HEK293 (cell line): ENCODE results near the gene SLC16A10.

ENCODE experiments used
- CTCF ChIP-seq: fragments of 450-650 bp; formaldehyde crosslinking; IDR thresholded peaks from 2 replicates; pipeline ENCODE4 v1.5.1; 2016; ENCODE audit warnings: missing biosample characterization, missing genetic modification characterization
- GLI4 ChIP-seq: fragments of 450-650 bp; formaldehyde crosslinking; IDR thresholded peaks from 2 replicates; pipeline ENCODE4 v1.5.1; 2016; ENCODE audit warnings: missing biosample characterization, missing genetic modification characterization
- HOXD13 ChIP-seq: sonication (generic); formaldehyde crosslinking; IDR thresholded peaks from 2 replicates; pipeline ENCODE4 v1.8.0; 2022; ENCODE audit warnings: missing genetic modification reagents, borderline replicate concordance
- REST ChIP-seq: fragments of 450-650 bp; formaldehyde crosslinking; IDR thresholded peaks from 2 replicates; pipeline ENCODE4 v1.5.1; 2016; ENCODE audit warnings: missing biosample characterization, missing genetic modification characterization
- SETDB1 ChIP-seq: IDR thresholded peaks from one replicate; pipeline ENCODE4 v1.6.1; 2017; ENCODE audit warnings: mild to moderate bottlenecking, low read length, moderate library complexity, mixed read lengths; ENCODE audit not compliant: insufficient read length
- SP7 ChIP-seq: fragments of 450-650 bp; formaldehyde crosslinking; IDR thresholded peaks from 2 replicates; pipeline ENCODE4 v1.5.1; 2016; ENCODE audit warnings: missing biosample characterization, missing genetic modification characterization
- TRIM28 ChIP-seq: IDR thresholded peaks from 2 replicates; pipeline ENCODE4 v1.6.1; 2011; ENCODE audit warnings: low read length, control low read depth, borderline replicate concordance
- ZNF155 ChIP-seq: fragments of 450-650 bp; formaldehyde crosslinking; IDR thresholded peaks from 2 replicates; pipeline ENCODE4 v1.5.1; 2016; ENCODE audit warnings: missing biosample characterization, missing genetic modification characterization
- ZNF16 ChIP-seq: fragments of 450-650 bp; formaldehyde crosslinking; IDR thresholded peaks from 2 replicates; pipeline ENCODE4 v1.5.1; 2016; ENCODE audit warnings: low read depth, missing biosample characterization, missing genetic modification characterization
- ZNF366 ChIP-seq: fragments of 450-650 bp; formaldehyde crosslinking; conservative IDR thresholded peaks from 2 replicates; pipeline ENCODE4 v1.5.1; 2016; ENCODE audit warnings: missing biosample characterization, missing genetic modification characterization
- ZNF423 ChIP-seq: fragments of 450-650 bp; formaldehyde crosslinking; IDR thresholded peaks from 2 replicates; pipeline ENCODE4 v1.5.1; 2016; ENCODE audit warnings: missing biosample characterization, missing genetic modification characterization
- ZNF529 ChIP-seq: fragments of 450-650 bp; formaldehyde crosslinking; IDR thresholded peaks from 2 replicates; pipeline ENCODE4 v1.5.1; 2017; ENCODE audit warnings: missing genetic modification characterization, missing biosample characterization; ENCODE audit not compliant: insufficient replicate concordance
- ZNF555 ChIP-seq: fragments of 450-650 bp; formaldehyde crosslinking; conservative IDR thresholded peaks from 2 replicates; pipeline ENCODE4 v1.5.1; 2017; ENCODE audit warnings: missing biosample characterization, mild to moderate bottlenecking, missing genetic modification characterization, inconsistent platforms
- ZNF600 ChIP-seq: fragments of 450-650 bp; formaldehyde crosslinking; IDR thresholded peaks from 2 replicates; pipeline ENCODE4 v1.5.1; 2016; ENCODE audit warnings: missing biosample characterization, missing genetic modification characterization
- ZNF837 ChIP-seq: fragments of 450-650 bp; formaldehyde crosslinking; IDR thresholded peaks from 2 replicates; pipeline ENCODE4 v1.5.1; 2016; ENCODE audit warnings: missing biosample characterization, missing genetic modification characterization
- ZNF843 ChIP-seq: fragments of 450-650 bp; formaldehyde crosslinking; IDR thresholded peaks from 2 replicates; pipeline ENCODE4 v1.5.1; 2016; ENCODE audit warnings: missing biosample characterization, missing genetic modification characterization
- TF ChIP-seq, protein P1 (sequence below): fragments of 450-650 bp; formaldehyde crosslinking; IDR thresholded peaks from 2 replicates; pipeline ENCODE4 v1.5.1; 2016; ENCODE audit warnings: missing biosample characterization, missing genetic modification characterization
- TF ChIP-seq, protein P2 (sequence below): fragments of 450-650 bp; formaldehyde crosslinking; IDR thresholded peaks from 2 replicates; pipeline ENCODE4 v1.5.1; 2016; ENCODE audit warnings: missing biosample characterization, missing genetic modification characterization
- TF ChIP-seq, protein P3 (sequence below): fragments of 450-650 bp; formaldehyde crosslinking; IDR thresholded peaks from 2 replicates; pipeline ENCODE4 v1.5.1; 2016; ENCODE audit warnings: missing biosample characterization, missing genetic modification characterization
- TF ChIP-seq, protein P4 (sequence below): fragments of 450-650 bp; formaldehyde crosslinking; IDR thresholded peaks from 2 replicates; pipeline ENCODE4 v1.5.1; 2016; ENCODE audit warnings: missing biosample characterization, missing genetic modification characterization
- TF ChIP-seq, protein P5 (sequence below): fragments of 450-650 bp; formaldehyde crosslinking; conservative IDR thresholded peaks from 2 replicates; pipeline ENCODE4 v1.5.1; 2016; ENCODE audit warnings: low read depth, missing biosample characterization, missing genetic modification characterization

The SLC16A10 gene

DNA sequence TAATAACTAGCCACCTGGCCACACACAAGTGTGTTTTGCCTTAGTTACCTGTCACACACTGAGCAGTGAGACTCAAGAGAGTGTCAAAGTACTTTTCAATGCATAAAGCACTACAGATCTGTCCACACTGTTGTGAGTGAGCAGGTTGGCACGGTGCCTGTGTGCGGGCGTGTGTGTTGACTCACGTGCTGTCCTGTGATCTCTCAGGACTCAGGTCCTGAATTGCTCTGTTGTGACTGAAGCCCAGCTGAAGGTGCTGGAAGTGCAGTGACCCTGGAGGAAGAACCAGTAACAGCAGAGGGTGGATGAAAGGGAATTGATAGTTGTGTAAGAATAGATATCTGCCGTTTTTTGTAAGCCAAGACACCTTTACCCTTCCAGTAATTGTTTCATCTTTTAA lies 18.3 kb downstream of the SLC16A10 start (continued):
- TF ChIP-seq, protein P1, sequence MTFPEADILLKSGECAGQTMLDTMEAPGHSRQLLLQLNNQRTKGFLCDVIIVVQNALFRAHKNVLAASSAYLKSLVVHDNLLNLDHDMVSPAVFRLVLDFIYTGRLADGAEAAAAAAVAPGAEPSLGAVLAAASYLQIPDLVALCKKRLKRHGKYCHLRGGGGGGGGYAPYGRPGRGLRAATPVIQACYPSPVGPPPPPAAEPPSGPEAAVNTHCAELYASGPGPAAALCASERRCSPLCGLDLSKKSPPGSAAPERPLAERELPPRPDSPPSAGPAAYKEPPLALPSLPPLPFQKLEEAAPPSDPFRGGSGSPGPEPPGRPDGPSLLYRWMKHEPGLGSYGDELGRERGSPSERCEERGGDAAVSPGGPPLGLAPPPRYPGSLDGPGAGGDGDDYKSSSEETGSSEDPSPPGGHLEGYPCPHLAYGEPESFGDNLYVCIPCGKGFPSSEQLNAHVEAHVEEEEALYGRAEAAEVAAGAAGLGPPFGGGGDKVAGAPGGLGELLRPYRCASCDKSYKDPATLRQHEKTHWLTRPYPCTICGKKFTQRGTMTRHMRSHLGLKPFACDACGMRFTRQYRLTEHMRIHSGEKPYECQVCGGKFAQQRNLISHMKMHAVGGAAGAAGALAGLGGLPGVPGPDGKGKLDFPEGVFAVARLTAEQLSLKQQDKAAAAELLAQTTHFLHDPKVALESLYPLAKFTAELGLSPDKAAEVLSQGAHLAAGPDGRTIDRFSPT (tag by site-specific recombination) = 0 out of 2 replicates have a peak, but pooled peaks have one; percentile 28
- TF ChIP-seq SP7 (tag by site-specific recombination) = peak; percentile 36
- no peak for TF ChIP-seq ZNF155
- TF ChIP-seq ZNF837 (tag by site-specific recombination) = no peak
- no peak for TF ChIP-seq ZNF555
- no peak for TF ChIP-seq ZNF16 (tag by site-specific recombination)
- no peak for TF ChIP-seq CTCF (tag by site-specific recombination)
- TF ChIP-seq GLI4 (tag by site-specific recombination) = no peak
- TF ChIP-seq, protein P2, sequence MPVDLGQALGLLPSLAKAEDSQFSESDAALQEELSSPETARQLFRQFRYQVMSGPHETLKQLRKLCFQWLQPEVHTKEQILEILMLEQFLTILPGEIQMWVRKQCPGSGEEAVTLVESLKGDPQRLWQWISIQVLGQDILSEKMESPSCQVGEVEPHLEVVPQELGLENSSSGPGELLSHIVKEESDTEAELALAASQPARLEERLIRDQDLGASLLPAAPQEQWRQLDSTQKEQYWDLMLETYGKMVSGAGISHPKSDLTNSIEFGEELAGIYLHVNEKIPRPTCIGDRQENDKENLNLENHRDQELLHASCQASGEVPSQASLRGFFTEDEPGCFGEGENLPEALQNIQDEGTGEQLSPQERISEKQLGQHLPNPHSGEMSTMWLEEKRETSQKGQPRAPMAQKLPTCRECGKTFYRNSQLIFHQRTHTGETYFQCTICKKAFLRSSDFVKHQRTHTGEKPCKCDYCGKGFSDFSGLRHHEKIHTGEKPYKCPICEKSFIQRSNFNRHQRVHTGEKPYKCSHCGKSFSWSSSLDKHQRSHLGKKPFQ (tag by site-specific recombination) = no peak
- TF ChIP-seq, protein P3, sequence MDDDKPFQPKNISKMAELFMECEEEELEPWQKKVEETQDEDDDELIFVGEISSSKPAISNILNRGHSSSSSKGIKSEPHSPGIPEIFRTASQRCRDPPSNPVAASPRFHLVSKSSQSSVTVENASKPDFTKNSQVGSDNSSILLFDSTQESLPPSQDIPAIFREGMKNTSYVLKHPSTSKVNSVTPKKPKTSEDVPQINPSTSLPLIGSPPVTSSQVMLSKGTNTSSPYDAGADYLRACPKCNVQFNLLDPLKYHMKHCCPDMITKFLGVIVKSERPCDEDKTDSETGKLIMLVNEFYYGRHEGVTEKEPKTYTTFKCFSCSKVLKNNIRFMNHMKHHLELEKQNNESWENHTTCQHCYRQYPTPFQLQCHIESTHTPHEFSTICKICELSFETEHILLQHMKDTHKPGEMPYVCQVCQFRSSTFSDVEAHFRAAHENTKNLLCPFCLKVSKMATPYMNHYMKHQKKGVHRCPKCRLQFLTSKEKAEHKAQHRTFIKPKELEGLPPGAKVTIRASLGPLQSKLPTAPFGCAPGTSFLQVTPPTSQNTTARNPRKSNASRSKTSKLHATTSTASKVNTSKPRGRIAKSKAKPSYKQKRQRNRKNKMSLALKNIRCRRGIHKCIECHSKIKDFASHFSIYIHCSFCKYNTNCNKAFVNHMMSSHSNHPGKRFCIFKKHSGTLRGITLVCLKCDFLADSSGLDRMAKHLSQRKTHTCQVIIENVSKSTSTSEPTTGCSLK = no peak
- no peak for TF ChIP-seq REST (tag by site-specific recombination)
- TF ChIP-seq, protein P4, sequence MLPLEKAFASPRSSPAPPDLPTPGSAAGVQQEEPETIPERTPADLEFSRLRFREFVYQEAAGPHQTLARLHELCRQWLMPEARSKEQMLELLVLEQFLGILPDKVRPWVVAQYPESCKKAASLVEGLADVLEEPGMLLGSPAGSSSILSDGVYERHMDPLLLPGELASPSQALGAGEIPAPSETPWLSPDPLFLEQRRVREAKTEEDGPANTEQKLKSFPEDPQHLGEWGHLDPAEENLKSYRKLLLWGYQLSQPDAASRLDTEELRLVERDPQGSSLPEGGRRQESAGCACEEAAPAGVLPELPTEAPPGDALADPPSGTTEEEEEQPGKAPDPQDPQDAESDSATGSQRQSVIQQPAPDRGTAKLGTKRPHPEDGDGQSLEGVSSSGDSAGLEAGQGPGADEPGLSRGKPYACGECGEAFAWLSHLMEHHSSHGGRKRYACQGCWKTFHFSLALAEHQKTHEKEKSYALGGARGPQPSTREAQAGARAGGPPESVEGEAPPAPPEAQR = no peak
- TF ChIP-seq, protein P5, sequence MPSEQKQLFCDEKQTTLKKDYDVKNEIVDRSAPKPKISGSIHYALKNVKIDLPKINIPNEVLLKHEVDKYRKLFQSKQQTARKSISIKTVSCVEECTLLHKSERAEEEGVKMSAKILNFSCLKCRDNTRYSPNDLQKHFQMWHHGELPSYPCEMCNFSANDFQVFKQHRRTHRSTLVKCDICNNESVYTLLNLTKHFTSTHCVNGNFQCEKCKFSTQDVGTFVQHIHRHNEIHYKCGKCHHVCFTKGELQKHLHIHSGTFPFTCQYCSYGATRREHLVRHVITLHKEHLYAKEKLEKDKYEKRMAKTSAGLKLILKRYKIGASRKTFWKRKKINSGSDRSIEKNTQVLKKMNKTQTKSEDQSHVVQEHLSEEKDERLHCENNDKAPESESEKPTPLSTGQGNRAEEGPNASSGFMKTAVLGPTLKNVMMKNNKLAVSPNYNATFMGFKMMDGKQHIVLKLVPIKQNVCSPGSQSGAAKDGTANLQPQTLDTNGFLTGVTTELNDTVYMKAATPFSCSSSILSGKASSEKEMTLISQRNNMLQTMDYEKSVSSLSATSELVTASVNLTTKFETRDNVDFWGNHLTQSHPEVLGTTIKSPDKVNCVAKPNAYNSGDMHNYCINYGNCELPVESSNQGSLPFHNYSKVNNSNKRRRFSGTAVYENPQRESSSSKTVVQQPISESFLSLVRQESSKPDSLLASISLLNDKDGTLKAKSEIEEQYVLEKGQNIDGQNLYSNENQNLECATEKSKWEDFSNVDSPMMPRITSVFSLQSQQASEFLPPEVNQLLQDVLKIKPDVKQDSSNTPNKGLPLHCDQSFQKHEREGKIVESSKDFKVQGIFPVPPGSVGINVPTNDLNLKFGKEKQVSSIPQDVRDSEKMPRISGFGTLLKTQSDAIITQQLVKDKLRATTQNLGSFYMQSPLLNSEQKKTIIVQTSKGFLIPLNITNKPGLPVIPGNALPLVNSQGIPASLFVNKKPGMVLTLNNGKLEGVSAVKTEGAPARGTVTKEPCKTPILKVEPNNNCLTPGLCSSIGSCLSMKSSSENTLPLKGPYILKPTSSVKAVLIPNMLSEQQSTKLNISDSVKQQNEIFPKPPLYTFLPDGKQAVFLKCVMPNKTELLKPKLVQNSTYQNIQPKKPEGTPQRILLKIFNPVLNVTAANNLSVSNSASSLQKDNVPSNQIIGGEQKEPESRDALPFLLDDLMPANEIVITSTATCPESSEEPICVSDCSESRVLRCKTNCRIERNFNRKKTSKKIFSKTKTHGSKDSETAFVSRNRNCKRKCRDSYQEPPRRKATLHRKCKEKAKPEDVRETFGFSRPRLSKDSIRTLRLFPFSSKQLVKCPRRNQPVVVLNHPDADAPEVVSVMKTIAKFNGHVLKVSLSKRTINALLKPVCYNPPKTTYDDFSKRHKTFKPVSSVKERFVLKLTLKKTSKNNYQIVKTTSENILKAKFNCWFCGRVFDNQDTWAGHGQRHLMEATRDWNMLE (tag by site-specific recombination) = no peak
- no peak for TF ChIP-seq ZNF843 (tag by site-specific recombination)
- TF ChIP-seq HOXD13 (CRISPR knock-in tag) = no peak
- no peak for TF ChIP-seq ZNF529 (tag by site-specific recombination)
- TF ChIP-seq SETDB1 = no peak
- peak; percentile 86; the same call in 1 of the 2 replicates for TF ChIP-seq ZNF600 (tag by site-specific recombination)
- TF ChIP-seq ZNF423 = no peak
- peak; percentile 29; the same call in 1 of the 2 replicates for TF ChIP-seq ZNF366 (tag by site-specific recombination)
- no peak for TF ChIP-seq TRIM28
